Transverse colon (tissue), 4 donors: ENCODE data around the gene AGPAT3.

Source experiments
- EP300 ChIP-seq: sonication (generic); formaldehyde crosslinking; IDR thresholded peaks from one replicate; pipeline ENCODE4 v1.6.1; 2017; ENCODE audit warnings: antibody characterized with exemption, low read depth
- POLR2A ChIP-seq: fragments of 450-650 bp; IDR thresholded peaks from one replicate; pipeline ENCODE4 v1.6.1; 2016; ENCODE audit warnings: antibody characterized with exemption, mild to moderate bottlenecking, moderate library complexity
- POLR2AphosphoS5 ChIP-seq, 3 donors: sonication (generic); formaldehyde crosslinking; IDR thresholded peaks; one replicate each; pipeline ENCODE4 v1.6.1; 2016; ENCODE audit warnings: antibody characterized with exemption in 3 of 3
- TF ChIP-seq, protein P1 (sequence below), 5 experiments: fragments of 200-600 bp in 3 of 5; fragments of 450-650 bp in 2 of 5; sonication (generic) in 3 of 5; IDR thresholded peaks; 1 replicate in 2 of 5; 2 replicates in 3 of 5; pipeline ENCODE4 v1.5.1; 2016 to 2017; ENCODE audit warnings: antibody characterized with exemption in 5 of 5, inconsistent platforms in 3 of 5, mild to moderate bottlenecking in 2 of 5, moderate library complexity in 1 of 5

DNA sequence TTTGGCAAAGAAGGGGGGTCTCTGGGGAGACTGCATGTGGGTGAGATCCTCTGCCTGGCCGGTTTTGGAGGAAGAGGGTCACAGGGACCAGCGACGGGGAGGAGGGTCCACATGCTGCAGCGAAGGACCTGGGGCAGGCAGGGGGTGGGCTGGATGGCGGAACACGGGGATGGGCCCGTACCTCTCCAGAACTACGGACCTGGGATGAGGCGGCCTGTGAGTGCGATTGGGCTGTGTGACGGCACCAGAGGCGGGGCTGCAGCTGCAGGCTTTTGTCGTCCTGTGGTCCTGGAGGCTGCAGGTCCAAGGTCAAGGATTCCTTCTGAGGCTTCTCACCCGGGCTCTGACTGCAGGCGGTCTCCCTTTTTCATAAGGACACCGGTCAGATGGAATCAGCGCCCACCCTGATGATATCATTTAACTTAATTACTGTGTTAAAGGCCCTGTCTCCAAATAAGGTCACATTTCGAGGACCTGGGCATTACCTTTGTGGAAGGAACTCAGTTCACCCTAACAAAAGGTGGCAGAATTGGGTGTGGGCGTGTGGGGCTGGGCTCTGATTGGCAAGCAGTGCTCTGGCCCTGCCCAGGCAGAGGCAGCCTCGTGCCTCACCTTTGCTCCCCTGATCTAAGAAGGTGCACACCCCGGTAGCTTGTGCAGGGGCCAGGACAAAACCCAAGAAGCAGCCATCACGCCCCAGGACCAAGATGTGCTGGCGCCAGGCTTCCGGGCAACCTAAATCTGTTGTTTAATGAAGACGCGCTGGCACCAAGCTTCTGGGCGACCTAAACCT is 87.1 kb downstream of the AGPAT3 start:
- TF ChIP-seq, protein P1, sequence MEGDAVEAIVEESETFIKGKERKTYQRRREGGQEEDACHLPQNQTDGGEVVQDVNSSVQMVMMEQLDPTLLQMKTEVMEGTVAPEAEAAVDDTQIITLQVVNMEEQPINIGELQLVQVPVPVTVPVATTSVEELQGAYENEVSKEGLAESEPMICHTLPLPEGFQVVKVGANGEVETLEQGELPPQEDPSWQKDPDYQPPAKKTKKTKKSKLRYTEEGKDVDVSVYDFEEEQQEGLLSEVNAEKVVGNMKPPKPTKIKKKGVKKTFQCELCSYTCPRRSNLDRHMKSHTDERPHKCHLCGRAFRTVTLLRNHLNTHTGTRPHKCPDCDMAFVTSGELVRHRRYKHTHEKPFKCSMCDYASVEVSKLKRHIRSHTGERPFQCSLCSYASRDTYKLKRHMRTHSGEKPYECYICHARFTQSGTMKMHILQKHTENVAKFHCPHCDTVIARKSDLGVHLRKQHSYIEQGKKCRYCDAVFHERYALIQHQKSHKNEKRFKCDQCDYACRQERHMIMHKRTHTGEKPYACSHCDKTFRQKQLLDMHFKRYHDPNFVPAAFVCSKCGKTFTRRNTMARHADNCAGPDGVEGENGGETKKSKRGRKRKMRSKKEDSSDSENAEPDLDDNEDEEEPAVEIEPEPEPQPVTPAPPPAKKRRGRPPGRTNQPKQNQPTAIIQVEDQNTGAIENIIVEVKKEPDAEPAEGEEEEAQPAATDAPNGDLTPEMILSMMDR (IDR thresholded peaks at IDR 0.05): no peak
- TF ChIP-seq POLR2A (no peak), EP300 (no peak), POLR2AphosphoS5 (IDR thresholded peaks at IDR 0.05) (no peak)
